GM12878 (cell line): Measurements from ENCODE around the gene PI4KB. TPM values are rescaled to one million over a fixed set of nuclear protein-coding genes. Genes with fewer than 3 reads are reported as not detected.

Experiments used
- ATAC-seq: fragments of 200-7000 bp; cut with Tn5 transposase; 3 replicates; pipeline ENCODE4 v1.9.1; 2020; ENCODE audit warnings: mild to moderate bottlenecking, moderate library complexity
- BruUV-seq: library from RNA; stranded (reverse); fragments of 400-500 nt; replicated peaks from 2 replicates; lab custom pipeline; 2021; lab: Mats Ljungman, UMichigan
- CTCF ChIA-PET: fragments of 300-600 bp; sonication (Branson Sonifier 250); formaldehyde crosslinking; extraction: SDS; loops from one replicate; lab custom pipeline; 2021; ENCODE audit warnings: inconsistent platforms; lab: Yijun Ruan, JAX
- POLR2A ChIA-PET: fragments of 350-600 bp; formaldehyde crosslinking; extraction: SDS; loops from one replicate; lab custom pipeline; 2021; ENCODE audit warnings: inconsistent platforms; lab: Charles Lee
- RAD21 ChIA-PET: fragments of 300-600 bp; sonication (Branson Sonifier 250); formaldehyde crosslinking; loops from one replicate; lab custom pipeline; 2023; ENCODE audit warnings: antibody characterized with exemption; ENCODE audit not compliant: unreplicated experiment; lab: Charles Lee
- SMC1A ChIA-PET: fragments of 300-600 bp; sonication (Branson Sonifier 250); formaldehyde crosslinking; loops from one replicate; lab custom pipeline; 2023; ENCODE audit not compliant: unreplicated experiment, uncharacterized antibody; lab: Charles Lee
- DNase-seq: peaks from one replicate; pipeline ENCODE4 v3.0.0-alpha.2; 2011; ENCODE audit warnings: low read depth, low spot score
- FAIRE-seq: peaks from 3 replicates; lab custom pipeline; 2011; peaks lifted over from hg19 to GRCh38; lab: Jason Lieb, UNC
- H2AFZ ChIP-seq: 2 replicates; pipeline ENCODE4 v1.6.0; 2011; ENCODE audit warnings: low read depth, low read length, control low read depth; ENCODE audit not compliant: control insufficient read depth
- H3K27ac ChIP-seq: 2 replicates; pipeline ENCODE4 v1.5.1; 2011; ENCODE audit warnings: control low read depth; ENCODE audit not compliant: control insufficient read depth, insufficient read depth
- H3K27me3 ChIP-seq, 2 experiments: replicated peaks in 1 of 2; 2 replicates each; pipeline versions ENCODE4 v1.6.0 to v1.6.1; 2011; ENCODE audit warnings: low read length in 1 of 2; ENCODE audit not compliant: control insufficient read depth in 2 of 2, insufficient read depth in 2 of 2
- H3K36me3 ChIP-seq, 2 experiments: 2 replicates each; pipeline ENCODE4 v1.5.1; 2011; ENCODE audit warnings: low read length in 1 of 2; ENCODE audit not compliant: control insufficient read depth in 2 of 2, insufficient read depth in 2 of 2
- H3K4me1 ChIP-seq: 2 replicates; pipeline ENCODE4 v1.6.1; 2011; ENCODE audit warnings: mild to moderate bottlenecking, low read length, moderate library complexity, mixed read lengths; ENCODE audit not compliant: control insufficient read depth, insufficient read depth
- H3K4me2 ChIP-seq: 2 replicates; pipeline ENCODE4 v1.6.0; 2011; ENCODE audit warnings: control low read depth; ENCODE audit not compliant: control insufficient read depth, insufficient read depth
- H3K4me3 ChIP-seq: fragments of 200-600 bp; sonication (generic); 2 replicates; pipeline ENCODE4 v1.5.1; 2016
- H3K79me2 ChIP-seq: 2 replicates; pipeline ENCODE4 v1.6.0; 2011; ENCODE audit warnings: low read length; ENCODE audit not compliant: control insufficient read depth, insufficient read depth
- H3K9ac ChIP-seq: 2 replicates; pipeline ENCODE4 v1.8.0; 2011; ENCODE audit warnings: low read length, control low read depth, mixed read lengths; ENCODE audit not compliant: control insufficient read depth, insufficient read depth
- H3K9me3 ChIP-seq: replicated peaks from 3 replicates; pipeline ENCODE4 v1.5.1; 2011; ENCODE audit warnings: mild to moderate bottlenecking, low read length; ENCODE audit not compliant: control insufficient read depth, insufficient read depth
- H4K20me1 ChIP-seq: 2 replicates; pipeline ENCODE4 v1.6.0; 2011; ENCODE audit not compliant: control insufficient read depth, insufficient read depth
- CBX3 ChIP-seq: fragments of 200-600 bp; sonication (generic); IDR thresholded peaks from 2 replicates; pipeline ENCODE4 v1.6.1; 2016; ENCODE audit warnings: low read depth, borderline replicate concordance
- CHD4 ChIP-seq: fragments of 200-600 bp; sonication (generic); IDR thresholded peaks from 2 replicates; pipeline ENCODE4 v1.6.1; 2016; ENCODE audit warnings: mild to moderate bottlenecking
- CREM ChIP-seq: IDR thresholded peaks from 2 replicates; pipeline ENCODE4 v1.6.1; 2014; ENCODE audit warnings: antibody characterized with exemption, low read depth
- CTCF ChIP-seq, 3 experiments: IDR thresholded peaks in 2 of 3; conservative IDR thresholded peaks in 1 of 3; 2 replicates each; pipeline ENCODE4 v1.5.1; 2011; ENCODE audit warnings: low read depth in 3 of 3, low read length in 3 of 3, mild to moderate bottlenecking in 3 of 3, control low read depth in 2 of 3, moderate library complexity in 2 of 3, inconsistent platforms in 1 of 3, mixed read lengths in 1 of 3; ENCODE audit not compliant: control insufficient read depth in 2 of 3, insufficient read depth in 1 of 3; ENCODE audit errors: extremely low read depth in 1 of 3
- HDAC2 ChIP-seq: fragments of 200-600 bp; sonication (generic); IDR thresholded peaks from 2 replicates; pipeline ENCODE4 v1.6.1; 2017
- HDGF ChIP-seq: fragments of 450-650 bp; IDR thresholded peaks from 2 replicates; pipeline ENCODE4 v1.6.1; 2016; ENCODE audit warnings: antibody characterized with exemption
- MLLT1 ChIP-seq: fragments of 450-650 bp; IDR thresholded peaks from 2 replicates; pipeline ENCODE4 v1.6.1; 2016; ENCODE audit warnings: mild to moderate bottlenecking
- MTA2 ChIP-seq: fragments of 450-650 bp; IDR thresholded peaks from 2 replicates; pipeline ENCODE4 v1.6.1; 2016; ENCODE audit warnings: low read depth, mild to moderate bottlenecking, moderate library complexity
- MTA3 ChIP-seq: IDR thresholded peaks from 2 replicates; pipeline ENCODE4 v1.6.1; 2012; ENCODE audit warnings: low read length, inconsistent platforms, borderline replicate concordance
- MYC ChIP-seq: IDR thresholded peaks from 2 replicates; pipeline ENCODE4 v1.6.1; 2011; ENCODE audit warnings: mild to moderate bottlenecking, low read length, moderate library complexity, inconsistent platforms; ENCODE audit not compliant: insufficient read depth, insufficient replicate concordance, insufficient read length, severe bottlenecking
- RCOR1 ChIP-seq: conservative IDR thresholded peaks from 2 replicates; pipeline ENCODE4 v1.6.1; 2012; ENCODE audit warnings: low read depth, low read length, improper control_type of control experiment
- STAT3 ChIP-seq: IDR thresholded peaks from 2 replicates; pipeline ENCODE4 v1.6.1; 2011; ENCODE audit warnings: low read depth, low read length, improper control_type of control experiment
- TCF12 ChIP-seq: IDR thresholded peaks from 2 replicates; pipeline ENCODE4 v1.6.1; 2011; ENCODE audit warnings: low read depth, mild to moderate bottlenecking, low read length
- WRNIP1 ChIP-seq: IDR thresholded peaks from 2 replicates; pipeline ENCODE4 v1.6.1; 2011; ENCODE audit warnings: low read depth, low read length, improper control_type of control experiment, borderline replicate concordance
- YBX1 ChIP-seq: fragments of 450-650 bp; IDR thresholded peaks from 2 replicates; pipeline ENCODE4 v1.6.1; 2016; ENCODE audit warnings: antibody characterized with exemption
- YY1 ChIP-seq: IDR thresholded peaks from 2 replicates; pipeline ENCODE4 v1.6.1; 2011; ENCODE audit warnings: low read depth, mild to moderate bottlenecking, low read length
- ZBED1 ChIP-seq: IDR thresholded peaks from 2 replicates; pipeline ENCODE4 v1.6.1; 2016; ENCODE audit warnings: borderline replicate concordance
- ZNF217 ChIP-seq: fragments of 450-650 bp; IDR thresholded peaks from 2 replicates; pipeline ENCODE4 v1.6.1; 2017; ENCODE audit warnings: antibody characterized with exemption, mild to moderate bottlenecking
- ZSCAN29 ChIP-seq: fragments of 450-650 bp; IDR thresholded peaks from 2 replicates; pipeline ENCODE4 v1.6.1; 2017; ENCODE audit warnings: mild to moderate bottlenecking, moderate library complexity
- WGBS: methylation state at CpG from one replicate; pipeline ENCODE4 v1.1.6; 2016; ENCODE audit warnings: low lambda C conversion rate; ENCODE audit not compliant: insufficient replicate concordance, insufficient coverage; ENCODE audit errors: missing lambda C conversion rate; 5-methylcytosine and 5-hydroxymethylcytosine counted together
- in situ Hi-C: fragments of 300-500 bp; cut with MboI; formaldehyde crosslinking; loops from 9 replicates; pipeline ENCODE4 v1.14.3; 2018; ENCODE audit warnings: mixed read lengths
- intact Hi-C: fragments of 100-400 bp; cut with micrococcal nuclease; formaldehyde crosslinking; loops from one replicate; pipeline ENCODE4 v1.14.2; 2022; ENCODE audit not compliant: unreplicated experiment
- polyA plus RNA-seq, 11 experiments: library from polyadenylated mRNA; depleted of rRNA in 4 of 11; unstranded in 6 of 11; stranded (reverse) in 5 of 11; fragments of >200 nt; fragmentation: Nextera tagmentation in 4 of 11; fragmentation: Illumina TruSeq in 1 of 11; extraction: Ambion mirVana in 4 of 11; extraction: Trizol in 1 of 11; gene quantifications; 1 replicate in 1 of 11; 2 replicates in 10 of 11; pipeline versions ENCODE4 v1.2.1 to v1.2.3, GENCODE V29; 2011 to 2016; ENCODE audit warnings: inconsistent platforms in 2 of 11, missing spikeins in 2 of 11, low read depth in 1 of 11
- total RNA-seq, 4 experiments: library from RNA; depleted of rRNA in 3 of 4; stranded (reverse); fragments of >200 nt in 3 of 4; fragmentation: Illumina TruSeq in 1 of 4; extraction: Trizol in 1 of 4; gene quantifications; 2 replicates each; pipeline versions ENCODE4 v1.2.1 to v1.2.3, GENCODE V29; 2013 to 2021

Gene PI4KB
- total and polyA plus RNA-seq, 10 of the 15 experiments (the other 5 are each of a cell fraction or from before 2014, with no cell fraction given) = 3.3 to 88.3 (median 51.7) TPM

DNA sequence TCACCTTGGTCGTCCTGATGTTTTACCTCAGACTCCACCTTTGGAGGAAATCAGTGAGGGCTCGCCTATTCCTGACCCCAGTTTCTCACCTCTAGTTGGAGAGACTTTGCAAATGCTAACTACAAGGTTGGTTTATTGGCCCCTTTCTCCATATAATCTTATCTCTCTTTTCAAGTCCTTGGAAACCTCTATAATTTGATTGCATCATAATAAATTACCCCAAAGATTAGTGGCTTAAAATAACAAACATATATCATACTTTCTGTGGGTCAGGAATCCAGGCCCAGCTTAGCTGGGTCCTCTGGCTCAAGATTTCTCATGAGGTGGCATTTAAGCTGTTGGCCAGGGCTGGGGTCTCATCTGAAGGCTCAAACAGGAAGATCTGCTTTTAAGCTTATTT is 84.8 kb downstream of the PI4KB start:
- CTCF ChIA-PET = interaction anchor here (1.5 to 2.0 kb wide), 2 partner anchors 9 to 14 kb away, joined by 5 to 7 read pairs; no protein-coding TSS in a partner anchor
- no peak for DNase-seq
- no TSS peak for BruUV-seq
- peaks cover 3% of the 10 kb centered on the region; the same call in 1 of the 2 replicates for H3K4me1 ChIP-seq
- no peak overlapping the region for H3K9ac ChIP-seq
- intact Hi-C loops (no loop called here), in situ Hi-C loops (no loop called here)
- H3K4me3 ChIP-seq = no peak overlapping the region
- POLR2A ChIA-PET = interaction anchor here (1.0 kb wide), 1 partner anchor 21 kb away, joined by 3 read pairs; no protein-coding TSS in a partner anchor
- no peak overlapping the region for H2AFZ ChIP-seq
- WGBS = 96% methylated on average over 2 of the region's 2 CpGs
- no peaks in the 10 kb centered on the region for H4K20me1 ChIP-seq
- H3K9me3 ChIP-seq = no peaks in the 10 kb centered on the region
- H3K36me3 ChIP-seq = peaks cover 22 to 34% of the 10 kb centered on the region in 2 experiments
- no peak for FAIRE-seq
- no peak for ATAC-seq
- H3K79me2 ChIP-seq = no peaks in the 10 kb centered on the region
- RAD21 ChIA-PET = no interaction called here
- H3K4me2 ChIP-seq = no peak overlapping the region
- no peak overlapping the region for H3K27ac ChIP-seq
- SMC1A ChIA-PET = interaction anchor here (0.9 to 1.3 kb wide), 2 partner anchors 10 to 29 kb away, joined by 4 read pairs; no protein-coding TSS in a partner anchor
- H3K27me3 ChIP-seq = no peaks in the 10 kb centered on the region
- TF ChIP-seq MTA2 = no peak
- no peak for TF ChIP-seq CREM
- TF ChIP-seq MLLT1 = no peak
- TF ChIP-seq RCOR1 = no peak
- TF ChIP-seq YY1 = no peak
- no peak for TF ChIP-seq HDGF
- no peak for TF ChIP-seq MYC
- no peak for TF ChIP-seq TCF12
- no peak for TF ChIP-seq CTCF (IDR thresholded peaks at IDR 0.05 in 2 of 3, conservative IDR thresholded peaks at IDR 0.05 in 1 of 3; ENCODE audit: control insufficient read depth in 2 of 3, extremely low read depth in 1 of 3, insufficient read depth in 1 of 3, low read depth in 3 of 3, low read length in 3 of 3)
- TF ChIP-seq STAT3 = no peak
- TF ChIP-seq CBX3 = no peak
- TF ChIP-seq ZSCAN29 = no peak
- TF ChIP-seq CHD4 = no peak
- TF ChIP-seq ZBED1 = no peak
- TF ChIP-seq MTA3 = no peak
- no peak for TF ChIP-seq ZNF217
- TF ChIP-seq WRNIP1 = no peak
- TF ChIP-seq HDAC2 = no peak
- no peak for TF ChIP-seq YBX1
